Measurements from ENCODE around the gene PASK. TPM values are rescaled to one million over a fixed set of nuclear protein-coding genes. Genes with fewer than 3 reads are reported as not detected.

PASK gene
- total and polyA plus RNA-seq, 9 of the 15 experiments (the other 6 are each of a cell fraction or from before 2014, with no cell fraction given), result 1.5 to 30.3 (median 9.9) TPM

- FAIRE-seq (no peak), ATAC-seq (no peak), DNase-seq (ENCODE audit: extremely low read depth in 1 of 4, low spot score in 3 of 4) (no peak)
- Histone ChIP-seq H3K9me3 (replicated peaks; ENCODE audit: control insufficient read depth, insufficient read depth, low read depth, low read length) (no peaks in the 10 kb centered on the region), H3K9ac (ENCODE audit: insufficient read depth in 1 of 2, low read depth in 2 of 2, low read length in 2 of 2) (no peak overlapping the region; a peak in 1 of 4 replicates), H4K20me1 (replicated peaks; ENCODE audit: control insufficient read depth, insufficient read depth, low read length) (no peaks in the 10 kb centered on the region), H3K4me3 (no peak overlapping the region), H3K9me1 (ENCODE audit: control insufficient read depth, insufficient read depth, low read length) (no peaks in the 10 kb centered on the region), H3K27ac (ENCODE audit: extremely low read depth, low read depth, low read length) (no peak overlapping the region), H3K36me3 (ENCODE audit: control insufficient read depth, insufficient read depth, low read length) (peaks cover 48% of the 10 kb centered on the region; the same call in 2 of the 3 replicates), H3K79me2 (ENCODE audit: control insufficient read depth, insufficient read depth, low read length) (no peaks in the 10 kb centered on the region), H3K27me3 (ENCODE audit: control insufficient read depth in 2 of 2, insufficient read depth in 2 of 2, low read length in 2 of 2) (no peaks in the 10 kb centered on the region), H2AFZ (ENCODE audit: low read depth, low read length) (no peak overlapping the region), H3K4me2 (ENCODE audit: insufficient read depth, low read length) (no peak overlapping the region), H3K4me1 (replicated peaks in 1 of 2; ENCODE audit: control insufficient read depth in 2 of 2, insufficient read depth in 2 of 2, low read length in 2 of 2) (no peaks in the 10 kb centered on the region)
- POLR2A ChIA-PET, result interaction anchor here (0.6 kb wide), 1 partner anchor 201 kb away, joined by 3 read pairs; no protein-coding TSS in a partner anchor
- BruUV-seq (replicated peaks), result no TSS peak
- TF ChIP-seq ZNF232 (CRISPR knock-in tag; IDR thresholded peaks at IDR 0.05), result no peak
- in situ Hi-C loops (cut with MboI), result no loop called here
- intact Hi-C loops (cut with micrococcal nuclease), result no loop called here
- CTCF ChIA-PET (ENCODE audit: low intra/inter-chr PET ratio), result no interaction called here
- WGBS (ENCODE audit: insufficient coverage, low coverage, missing lambda C conversion rate), result 94% methylated on average over 19 of the region's 20 CpGs
Measured at GRCh38 chr2:241088791-241089732, 60.2 kb downstream of the PASK start.

DNA sequence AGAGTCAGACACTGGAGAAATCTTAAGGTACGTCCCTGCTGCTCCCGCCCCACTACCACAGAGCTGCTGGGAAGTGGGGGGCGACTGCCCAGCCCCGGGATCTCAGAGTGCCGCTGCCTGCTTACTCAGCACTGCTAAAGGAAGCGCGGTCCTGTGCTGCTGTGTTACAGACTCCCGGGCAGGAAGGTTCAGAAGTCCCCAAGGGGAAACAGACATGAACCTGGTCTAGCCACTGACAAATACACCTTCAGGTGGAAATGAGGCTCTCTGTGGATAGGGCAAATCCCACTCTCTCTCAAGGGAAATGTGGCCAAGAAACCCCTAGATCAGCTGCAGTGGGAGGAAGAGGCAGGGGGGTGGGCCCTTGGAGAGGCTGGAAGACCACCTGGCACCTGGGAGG lies 60.9 kb downstream of the PASK start:
- TF ChIP-seq ATF1 (CRISPR knock-in tag; IDR thresholded peaks at IDR 0.05) (no peak), ATF1 (tag; IDR thresholded peaks at IDR 0.05) (no peak)
- DNase-seq (ENCODE audit: extremely low read depth in 1 of 4, low spot score in 3 of 4), result no peak
- no TSS peak for BruUV-seq (replicated peaks)
- no peak overlapping the region for H3K27ac ChIP-seq (ENCODE audit: extremely low read depth, low read depth, low read length)
- no peak overlapping the region for H3K4me3 ChIP-seq
- no peaks in the 10 kb centered on the region for H3K9me3 ChIP-seq (replicated peaks; ENCODE audit: control insufficient read depth, insufficient read depth, low read depth, low read length)
- H3K36me3 ChIP-seq (ENCODE audit: control insufficient read depth, insufficient read depth, low read length), result peaks cover 42% of the 10 kb centered on the region; the same call in 2 of the 3 replicates
- FAIRE-seq, result no peak
- intact Hi-C loops (cut with micrococcal nuclease), result no loop called here
- no peak overlapping the region for H2AFZ ChIP-seq (ENCODE audit: low read depth, low read length)
- ATAC-seq, result no peak
- H3K9me1 ChIP-seq (ENCODE audit: control insufficient read depth, insufficient read depth, low read length), result no peaks in the 10 kb centered on the region
- no peaks in the 10 kb centered on the region for H3K79me2 ChIP-seq (ENCODE audit: control insufficient read depth, insufficient read depth, low read length)
- CTCF ChIA-PET (ENCODE audit: low intra/inter-chr PET ratio), result no interaction called here
- no peaks in the 10 kb centered on the region for H3K4me1 ChIP-seq (replicated peaks in 1 of 2; ENCODE audit: control insufficient read depth in 2 of 2, insufficient read depth in 2 of 2, low read length in 2 of 2)
- 93% methylated on average over 3 of the region's 8 CpGs for WGBS (ENCODE audit: insufficient coverage, low coverage, missing lambda C conversion rate)
- POLR2A ChIA-PET, result interaction anchor here (0.6 to 0.9 kb wide), 2 partner anchors 128 to 202 kb away, joined by 3 read pairs; no protein-coding TSS in a partner anchor
- in situ Hi-C loops (cut with MboI), result no loop called here
- H3K4me2 ChIP-seq (ENCODE audit: insufficient read depth, low read length), result no peak overlapping the region
- H3K9ac ChIP-seq (ENCODE audit: insufficient read depth in 1 of 2, low read depth in 2 of 2, low read length in 2 of 2), result no peak overlapping the region; a peak in 1 of 4 replicates
- no peaks in the 10 kb centered on the region for H3K27me3 ChIP-seq (ENCODE audit: control insufficient read depth in 2 of 2, insufficient read depth in 2 of 2, low read length in 2 of 2)
- no peaks in the 10 kb centered on the region for H4K20me1 ChIP-seq (replicated peaks; ENCODE audit: control insufficient read depth, insufficient read depth, low read length)
